Dermis blood vessel endothelial cell (primary cell): ENCODE data around the gene CPE. TPM values are rescaled to one million over a fixed set of nuclear protein-coding genes. Genes with fewer than 3 reads are reported as not detected.

ENCODE experiments used
- DNase-seq: peaks from one replicate; pipeline ENCODE4 v3.0.0; 2010
- total RNA-seq: library from RNA; depleted of rRNA; stranded (reverse); fragments of >200 nt; gene quantifications from 2 replicates; pipeline ENCODE4 v1.2.3, GENCODE V29; 2014

Gene CPE
- total RNA-seq, 1 donor from 2014 or later = 1.0 TPM

GRCh38 chr4:165515201-165515600 is 136.4 kb downstream of the CPE start:
- peak; percentile 20 for DNase-seq

- no peak for DNase-seq
Observed at GRCh38 chr4:165516281-165516833, 137.5 kb downstream of the CPE start.

GRCh38 chr4:165517216-165517615 is 138.4 kb downstream of the CPE start:
- no peak for DNase-seq

- DNase-seq = no peak
Observed at GRCh38 chr4:165518024-165518616, 139.3 kb downstream of the CPE start.

- DNase-seq = no peak
Observed at GRCh38 chr4:165518686-165519085, 139.9 kb downstream of the CPE start.

GRCh38 chr4:165519591-165519990 is 140.8 kb downstream of the CPE start:
- DNase-seq = no peak

GRCh38 chr4:165520086-165520485 is 141.3 kb downstream of the CPE start:
- no peak for DNase-seq

- no peak for DNase-seq
Observed at GRCh38 chr4:165522050-165522449, 143.2 kb downstream of the CPE start.

GRCh38 chr4:165524532-165525190 is 145.9 kb downstream of the CPE start:
- no peak for DNase-seq

GRCh38 chr4:165532976-165533375 is 154.2 kb downstream of the CPE start:
- DNase-seq = no peak

GRCh38 chr4:165537028-165537648 is 158.3 kb downstream of the CPE start:
- DNase-seq = peak; percentile 84

GRCh38 chr4:165539801-165540200 is 161.0 kb downstream of the CPE start:
- DNase-seq = no peak

GRCh38 chr4:165540206-165540830 is 161.5 kb downstream of the CPE start:
- no peak for DNase-seq

- DNase-seq = no peak
Observed at GRCh38 chr4:165541851-165542459, 163.1 kb downstream of the CPE start.

GRCh38 chr4:165542476-165542875 is 163.7 kb downstream of the CPE start:
- DNase-seq = peak; percentile 10

Other genes with a start within 250 kb of the CPE start
- gene KLHL2, start 171.4 kb upstream of the CPE start, total RNA-seq = 35.6 and 45.3 TPM in 2 replicates
- 127 and 144 TPM in 2 replicates for gene MSMO1, start 51.3 kb upstream of the CPE start, total RNA-seq